Measurements from ENCODE around the gene UPK3BL2.
"Not testable (repeated sequence)": the region's sequence is repeated elsewhere in the genome, so short reads cannot be mapped to it uniquely, and the experiment has no call there.

GRCh38 chr7:102589857-102590256 is 46.4 kb upstream of the UPK3BL2 start:
- TF ChIP-seq CTCF (IDR thresholded peaks at IDR 0.05 in 8 of 11, conservative IDR thresholded peaks at IDR 0.05 in 3 of 11); POLR2A (IDR thresholded peaks at IDR 0.05); POLR2AphosphoS5 (IDR thresholded peaks at IDR 0.05): not testable (repeated sequence)

All from spleen (tissue), 7 donors.